ENCODE results near the gene SORBS2.

SORBS2 gene

DNA sequence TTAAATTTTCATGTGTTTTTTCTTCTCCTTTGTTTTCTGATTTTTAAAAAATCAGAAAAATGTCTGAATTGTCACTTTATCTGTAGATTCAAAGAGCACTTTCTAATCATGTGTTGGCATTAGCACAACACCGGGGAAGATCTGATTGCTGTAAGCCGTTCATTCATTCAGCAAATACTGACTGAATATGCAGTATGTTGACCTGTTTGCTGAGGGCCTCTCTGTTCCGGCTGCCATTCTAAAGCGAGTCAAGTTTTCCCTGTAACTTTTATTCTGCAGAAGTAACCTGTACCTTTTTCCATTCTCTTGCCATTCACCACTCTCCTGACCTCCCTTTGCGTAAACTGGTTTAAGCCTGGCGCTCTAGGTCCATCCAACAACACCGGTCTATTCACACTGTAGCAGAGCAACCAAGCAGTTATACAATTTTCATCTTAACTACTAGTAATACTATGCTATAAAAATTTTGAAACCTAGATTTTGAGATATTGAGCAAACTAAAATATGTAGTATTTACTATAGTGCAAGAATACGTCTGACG, 6.7 kb downstream of the SORBS2 start:
- H3K4me3 ChIP-seq (ENCODE audit: low read length) = no peak overlapping the region
- no peak overlapping the region for H3K27ac ChIP-seq (ENCODE audit: low read depth, low read length)
- H2AK5ac ChIP-seq (ENCODE audit: low read length) = no peak overlapping the region
- no peaks in the 10 kb centered on the region for H3K27me3 ChIP-seq (ENCODE audit: insufficient read depth, low read length, poor library complexity)
- H2BK120ac ChIP-seq (ENCODE audit: low read depth, low read length) = peak overlapping the region; percentile 78
- no peak overlapping the region for H3K4me2 ChIP-seq (ENCODE audit: low read length)
- no peak overlapping the region for H3K9ac ChIP-seq (ENCODE audit: low read length)
- no peaks in the 10 kb centered on the region for H3K79me1 ChIP-seq (ENCODE audit: low read length)
- H3K4me1 ChIP-seq (ENCODE audit: control insufficient read depth, low read depth, low read length) = peaks cover 2% of the 10 kb centered on the region
- no peak overlapping the region for H3K23ac ChIP-seq (ENCODE audit: low read length)
- H2BK5ac ChIP-seq (ENCODE audit: low read length) = no peak overlapping the region
- peak overlapping the region; percentile 39 for H3K18ac ChIP-seq (ENCODE audit: low read length)
- peak; percentile 70 for DNase-seq
- no peak overlapping the region for H3K56ac ChIP-seq (ENCODE audit: low read length)
- H3K79me2 ChIP-seq (ENCODE audit: control insufficient read depth, insufficient read depth, low read length) = no peaks in the 10 kb centered on the region
- no peak overlapping the region for H4K5ac ChIP-seq (ENCODE audit: low read length)
- no peak overlapping the region for H2BK15ac ChIP-seq (replicated peaks; ENCODE audit: low read depth)
- H3K4ac ChIP-seq (ENCODE audit: low read depth, low read length) = peak overlapping the region; percentile 4
- no peaks in the 10 kb centered on the region for H3K36me3 ChIP-seq (ENCODE audit: control insufficient read depth, insufficient read depth, low read length)
- no peak overlapping the region for H4K8ac ChIP-seq (ENCODE audit: low read depth, low read length)
- no CpG with 5 or more reads among the region's 9 CpGs for WGBS (ENCODE audit: extremely low coverage, insufficient coverage, low lambda C conversion rate)

DNA sequence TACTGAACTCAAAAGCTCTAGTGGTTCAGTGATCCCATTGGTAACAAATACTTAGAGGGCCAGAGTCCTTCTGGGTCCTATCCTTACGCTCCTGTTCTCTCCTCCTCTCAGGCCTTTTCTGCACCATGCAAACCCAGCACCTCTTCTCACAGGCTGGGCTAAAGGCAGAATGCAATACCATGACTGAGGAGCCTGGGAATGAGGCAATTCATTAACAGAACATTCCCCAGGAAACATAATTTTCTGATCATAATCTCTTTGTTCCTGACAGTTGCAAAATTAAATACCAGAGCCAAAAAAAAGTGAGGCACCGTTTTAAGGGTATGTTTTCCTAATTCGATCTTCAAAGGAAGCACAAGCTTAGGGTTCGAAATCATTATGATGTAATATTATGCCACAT, 9.0 kb downstream of the SORBS2 start:
- Histone ChIP-seq H3K4me2 (ENCODE audit: low read length) (no peak overlapping the region), H2BK5ac (ENCODE audit: low read length) (no peak overlapping the region), H3K27me3 (ENCODE audit: insufficient read depth, low read length, poor library complexity) (no peaks in the 10 kb centered on the region), H3K27ac (ENCODE audit: low read depth, low read length) (no peak overlapping the region), H4K8ac (ENCODE audit: low read depth, low read length) (no peak overlapping the region), H3K4me3 (ENCODE audit: low read length) (no peak overlapping the region), H3K9ac (ENCODE audit: low read length) (no peak overlapping the region), H3K4ac (ENCODE audit: low read depth, low read length) (no peak overlapping the region), H3K4me1 (ENCODE audit: control insufficient read depth, low read depth, low read length) (peaks cover 2% of the 10 kb centered on the region), H3K36me3 (ENCODE audit: control insufficient read depth, insufficient read depth, low read length) (no peaks in the 10 kb centered on the region), H3K79me2 (ENCODE audit: control insufficient read depth, insufficient read depth, low read length) (no peaks in the 10 kb centered on the region), H3K18ac (ENCODE audit: low read length) (no peak overlapping the region), H4K5ac (ENCODE audit: low read length) (no peak overlapping the region), H3K79me1 (ENCODE audit: low read length) (no peaks in the 10 kb centered on the region), H3K23ac (ENCODE audit: low read length) (no peak overlapping the region), H3K56ac (ENCODE audit: low read length) (no peak overlapping the region), H2AK5ac (ENCODE audit: low read length) (no peak overlapping the region), H2BK15ac (replicated peaks; ENCODE audit: low read depth) (no peak overlapping the region), H2BK120ac (ENCODE audit: low read depth, low read length) (no peak overlapping the region)
- no CpG with 5 or more reads among the region's 4 CpGs for WGBS (ENCODE audit: extremely low coverage, insufficient coverage, low lambda C conversion rate)
- DNase-seq = no peak

DNA sequence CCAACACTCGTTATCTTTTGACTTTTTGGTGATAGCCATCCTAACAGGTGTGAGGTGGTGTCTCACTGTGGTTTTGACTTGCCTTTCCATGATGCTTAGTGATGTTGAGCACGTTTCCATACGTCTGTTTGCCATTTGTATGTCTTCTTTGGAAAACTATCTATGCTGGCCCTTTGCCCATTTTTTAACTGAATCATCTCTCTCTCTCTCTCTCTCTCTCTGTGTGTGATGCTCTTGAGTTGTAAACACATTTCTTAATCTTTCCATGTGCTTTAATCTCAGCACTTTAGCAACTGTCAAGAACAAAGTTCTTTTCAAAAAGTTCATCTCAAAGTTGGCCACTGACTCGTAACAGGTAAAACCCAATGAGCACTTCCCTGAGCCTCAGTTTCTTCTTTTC, 10.5 kb downstream of the SORBS2 start:
- Histone ChIP-seq H2BK15ac (replicated peaks; ENCODE audit: low read depth) (no peak overlapping the region), H3K4me2 (ENCODE audit: low read length) (no peak overlapping the region)
- WGBS (ENCODE audit: extremely low coverage, insufficient coverage, low lambda C conversion rate) = no CpG with 5 or more reads among the region's 4 CpGs

DNA sequence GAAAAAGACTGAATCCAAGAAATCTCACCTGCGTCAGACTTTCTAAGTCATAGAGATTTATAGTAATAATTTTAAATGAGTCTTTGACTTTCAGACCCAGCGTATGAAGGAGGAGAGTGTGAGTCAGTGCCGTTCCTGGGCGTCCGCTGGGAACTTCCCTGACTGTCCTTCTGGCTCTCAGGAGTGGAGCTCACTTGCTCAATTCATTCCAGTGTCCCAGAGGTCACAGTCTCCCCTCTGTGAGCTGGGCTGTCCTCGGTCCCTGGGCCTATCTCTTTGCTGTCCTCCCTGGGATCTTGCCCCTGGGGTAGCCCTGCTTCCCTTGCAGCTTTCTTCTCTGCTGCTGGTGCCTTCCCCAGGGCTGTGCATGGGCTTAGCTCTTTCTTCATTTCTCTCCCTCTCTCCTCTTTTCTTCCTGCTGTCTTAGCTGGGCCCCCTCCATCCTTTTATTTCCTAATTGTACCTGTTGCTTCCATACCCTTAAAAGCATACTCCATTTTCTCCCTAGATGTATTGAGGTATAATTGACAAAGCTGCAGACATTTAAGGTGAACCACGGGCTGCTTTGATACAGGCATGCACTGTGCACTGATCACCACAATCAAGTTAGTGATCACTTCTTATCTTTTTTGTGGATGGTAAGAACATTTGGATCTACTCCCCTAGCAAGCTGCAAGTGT, 11.6 kb downstream of the SORBS2 start:
- no peak overlapping the region for H2BK120ac ChIP-seq (ENCODE audit: low read depth, low read length)
- H3K27ac ChIP-seq (ENCODE audit: low read depth, low read length) = no peak overlapping the region
- no peak overlapping the region for H4K5ac ChIP-seq (ENCODE audit: low read length)
- no peak overlapping the region for H3K9ac ChIP-seq (ENCODE audit: low read length)
- no peaks in the 10 kb centered on the region for H3K27me3 ChIP-seq (ENCODE audit: insufficient read depth, low read length, poor library complexity)
- H4K8ac ChIP-seq (ENCODE audit: low read depth, low read length) = no peak overlapping the region
- no peaks in the 10 kb centered on the region for H3K79me2 ChIP-seq (ENCODE audit: control insufficient read depth, insufficient read depth, low read length)
- DNase-seq = no peak
- peaks cover under 1% of the 10 kb centered on the region for H3K4me1 ChIP-seq (ENCODE audit: control insufficient read depth, low read depth, low read length)
- no peaks in the 10 kb centered on the region for H3K36me3 ChIP-seq (ENCODE audit: control insufficient read depth, insufficient read depth, low read length)
- WGBS (ENCODE audit: extremely low coverage, insufficient coverage, low lambda C conversion rate) = no CpG with 5 or more reads among the region's 7 CpGs
- H3K4me3 ChIP-seq (ENCODE audit: low read length) = no peak overlapping the region
- H2BK15ac ChIP-seq (replicated peaks; ENCODE audit: low read depth) = no peak overlapping the region
- no peaks in the 10 kb centered on the region for H3K79me1 ChIP-seq (ENCODE audit: low read length)
- no peak overlapping the region for H3K23ac ChIP-seq (ENCODE audit: low read length)
- H3K18ac ChIP-seq (ENCODE audit: low read length) = no peak overlapping the region
- H2AK5ac ChIP-seq (ENCODE audit: low read length) = no peak overlapping the region
- no peak overlapping the region for H3K4me2 ChIP-seq (ENCODE audit: low read length)
- no peak overlapping the region for H3K4ac ChIP-seq (ENCODE audit: low read depth, low read length)
- no peak overlapping the region for H3K56ac ChIP-seq (ENCODE audit: low read length)
- H2BK5ac ChIP-seq (ENCODE audit: low read length) = no peak overlapping the region

More for the DNA sequence above, 10.5 kb downstream of the SORBS2 start:
- Histone ChIP-seq H3K18ac (ENCODE audit: low read length) (no peak overlapping the region), H3K56ac (ENCODE audit: low read length) (no peak overlapping the region), H4K8ac (ENCODE audit: low read depth, low read length) (no peak overlapping the region), H3K23ac (ENCODE audit: low read length) (no peak overlapping the region), H3K79me2 (ENCODE audit: control insufficient read depth, insufficient read depth, low read length) (no peaks in the 10 kb centered on the region), H2BK5ac (ENCODE audit: low read length) (no peak overlapping the region), H3K79me1 (ENCODE audit: low read length) (no peaks in the 10 kb centered on the region), H3K4me3 (ENCODE audit: low read length) (no peak overlapping the region), H3K27ac (ENCODE audit: low read depth, low read length) (no peak overlapping the region), H3K27me3 (ENCODE audit: insufficient read depth, low read length, poor library complexity) (no peaks in the 10 kb centered on the region), H4K5ac (ENCODE audit: low read length) (no peak overlapping the region), H3K4me1 (ENCODE audit: control insufficient read depth, low read depth, low read length) (peaks cover 2% of the 10 kb centered on the region), H3K4ac (ENCODE audit: low read depth, low read length) (no peak overlapping the region), H2AK5ac (ENCODE audit: low read length) (no peak overlapping the region), H3K36me3 (ENCODE audit: control insufficient read depth, insufficient read depth, low read length) (no peaks in the 10 kb centered on the region), H3K9ac (ENCODE audit: low read length) (no peak overlapping the region), H2BK120ac (ENCODE audit: low read depth, low read length) (no peak overlapping the region)
- no peak for DNase-seq

DNA sequence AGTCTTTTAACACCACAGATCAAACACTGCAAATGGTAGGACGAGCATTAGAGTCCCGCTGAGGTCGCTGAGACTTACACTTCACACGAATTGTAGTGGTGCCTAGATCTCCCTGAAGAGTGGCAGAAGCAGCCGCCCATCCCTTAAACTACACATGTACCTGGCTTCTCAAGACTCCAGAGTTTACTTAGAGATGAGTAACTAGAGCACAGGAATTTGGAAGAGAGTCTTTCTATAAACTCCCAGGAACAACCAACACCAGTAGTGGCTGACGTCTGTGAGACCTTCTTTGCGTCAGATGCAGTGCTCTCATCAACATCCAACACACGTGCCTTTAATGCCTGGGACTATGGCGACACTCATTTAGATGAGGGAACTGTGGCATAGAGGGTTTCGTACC, 12.6 kb downstream of the SORBS2 start:
- no peak overlapping the region for H2BK15ac ChIP-seq (replicated peaks; ENCODE audit: low read depth)
- H3K4me1 ChIP-seq (ENCODE audit: control insufficient read depth, low read depth, low read length) = no peaks in the 10 kb centered on the region
- no peak overlapping the region for H3K56ac ChIP-seq (ENCODE audit: low read length)
- no peaks in the 10 kb centered on the region for H3K79me1 ChIP-seq (ENCODE audit: low read length)
- H2BK120ac ChIP-seq (ENCODE audit: low read depth, low read length) = no peak overlapping the region
- no peak for DNase-seq
- no peak overlapping the region for H3K4me2 ChIP-seq (ENCODE audit: low read length)
- no peak overlapping the region for H3K27ac ChIP-seq (ENCODE audit: low read depth, low read length)
- H3K4ac ChIP-seq (ENCODE audit: low read depth, low read length) = no peak overlapping the region
- H3K4me3 ChIP-seq (ENCODE audit: low read length) = no peak overlapping the region
- H4K8ac ChIP-seq (ENCODE audit: low read depth, low read length) = no peak overlapping the region
- H2AK5ac ChIP-seq (ENCODE audit: low read length) = no peak overlapping the region
- H4K5ac ChIP-seq (ENCODE audit: low read length) = no peak overlapping the region
- H3K79me2 ChIP-seq (ENCODE audit: control insufficient read depth, insufficient read depth, low read length) = no peaks in the 10 kb centered on the region
- no peaks in the 10 kb centered on the region for H3K27me3 ChIP-seq (ENCODE audit: insufficient read depth, low read length, poor library complexity)
- no peak overlapping the region for H3K23ac ChIP-seq (ENCODE audit: low read length)
- no peak overlapping the region for H2BK5ac ChIP-seq (ENCODE audit: low read length)
- no CpG with 5 or more reads among the region's 10 CpGs for WGBS (ENCODE audit: extremely low coverage, insufficient coverage, low lambda C conversion rate)
- H3K9ac ChIP-seq (ENCODE audit: low read length) = no peak overlapping the region
- no peaks in the 10 kb centered on the region for H3K36me3 ChIP-seq (ENCODE audit: control insufficient read depth, insufficient read depth, low read length)
- no peak overlapping the region for H3K18ac ChIP-seq (ENCODE audit: low read length)
